Chondrocyte (in vitro differentiated cells): ENCODE results near the gene BMF. TPM values are rescaled to one million over a fixed set of nuclear protein-coding genes. Genes with fewer than 3 reads are reported as not detected.
"Not testable (repeated sequence)": the region's sequence is repeated elsewhere in the genome, so short reads cannot be mapped to it uniquely, and the experiment has no call there.

ENCODE experiments used
- DNase-seq: peaks from one replicate; pipeline ENCODE4 v3.0.0; 2021; ENCODE audit warnings: mixed read lengths, low spot score
- H3K27ac Mint-ChIP-seq: one replicate; pipeline ENCODE4 v1.8.0; 2021; ENCODE audit warnings: mild to moderate bottlenecking, moderate library complexity, mixed read lengths; ENCODE audit not compliant: unreplicated experiment
- H3K27me3 Mint-ChIP-seq: 2 replicates; pipeline ENCODE4 v1.8.0; 2021; ENCODE audit warnings: low read depth, mixed read lengths
- H3K36me3 Mint-ChIP-seq: 2 replicates; pipeline ENCODE4 v1.8.0; 2021; ENCODE audit warnings: low read depth, mixed read lengths
- H3K4me1 Mint-ChIP-seq: 2 replicates; pipeline ENCODE4 v1.8.0; 2021; ENCODE audit warnings: low read depth, mild to moderate bottlenecking, mixed read lengths
- H3K4me3 Mint-ChIP-seq: one replicate; pipeline ENCODE4 v1.8.0; 2021; ENCODE audit warnings: mild to moderate bottlenecking, moderate library complexity, mixed read lengths; ENCODE audit not compliant: unreplicated experiment
- H3K9me3 Mint-ChIP-seq: 2 replicates; pipeline ENCODE4 v1.8.0; 2021; ENCODE audit warnings: low read depth, mixed read lengths
- total RNA-seq: library from RNA; stranded (reverse); gene quantifications from 3 replicates; pipeline ENCODE4 v1.2.1, GENCODE V29; 2021
- TF ChIP-seq, protein P1 (sequence below): fragments of 200-600 bp; sonication (generic); IDR thresholded peaks from 2 replicates; pipeline ENCODE4 v1.5.0; 2021; ENCODE audit warnings: antibody characterized with exemption, mild to moderate bottlenecking, moderate library complexity

Gene BMF
- total RNA-seq, 1 donor from 2014 or later = 17.9 TPM

DNA sequence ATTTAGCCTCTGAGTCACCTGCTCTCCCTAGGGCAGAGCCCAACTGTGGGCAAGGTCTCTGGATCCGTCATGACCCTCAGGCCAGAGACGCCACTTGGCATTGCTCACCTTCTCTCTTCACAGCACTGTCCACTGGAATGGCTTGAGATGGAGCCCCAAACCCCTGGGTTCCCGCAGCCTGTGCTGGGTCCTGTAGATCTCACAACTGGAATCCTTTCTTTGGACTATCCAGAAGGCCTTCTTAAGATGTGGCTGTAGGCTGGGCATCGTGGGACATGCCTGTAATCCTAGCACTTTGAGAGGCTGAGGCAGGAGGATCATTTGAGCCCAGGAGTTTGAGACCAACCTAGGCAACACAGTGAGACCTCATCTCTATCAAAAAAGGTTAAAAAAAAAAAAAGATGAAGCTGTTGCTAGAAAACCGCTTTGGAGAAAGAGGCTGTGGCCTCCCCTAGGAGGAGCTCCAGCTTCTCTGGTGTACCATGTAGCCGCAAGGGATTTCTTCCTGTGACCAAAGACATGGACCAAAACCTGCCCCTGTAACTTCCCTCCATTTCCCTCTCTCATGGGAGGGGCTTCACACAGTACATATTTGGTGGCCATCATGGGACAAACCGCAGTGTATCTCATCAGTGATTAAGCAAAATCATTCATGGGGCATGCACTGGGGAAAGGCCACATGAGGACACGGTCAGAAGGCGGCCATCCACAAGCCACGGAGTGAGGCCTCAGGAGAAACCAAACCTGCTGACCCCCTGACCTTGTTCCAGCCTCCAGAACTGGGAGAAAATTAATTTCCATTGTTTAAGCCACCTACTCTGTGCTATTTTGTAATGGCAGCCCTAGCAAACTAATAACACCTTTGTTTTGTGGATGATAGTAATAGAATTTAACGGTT is 28.9 kb upstream of the BMF start:
- Mint-ChIP-seq H3K4me3 (no peak overlapping the region), H3K27ac (no peak overlapping the region), H3K9me3 (no peaks in the 10 kb centered on the region), H3K27me3 (peaks cover 2% of the 10 kb centered on the region), H3K4me1 (no peaks in the 10 kb centered on the region), H3K36me3 (no peaks in the 10 kb centered on the region)
- TF ChIP-seq, protein P1, sequence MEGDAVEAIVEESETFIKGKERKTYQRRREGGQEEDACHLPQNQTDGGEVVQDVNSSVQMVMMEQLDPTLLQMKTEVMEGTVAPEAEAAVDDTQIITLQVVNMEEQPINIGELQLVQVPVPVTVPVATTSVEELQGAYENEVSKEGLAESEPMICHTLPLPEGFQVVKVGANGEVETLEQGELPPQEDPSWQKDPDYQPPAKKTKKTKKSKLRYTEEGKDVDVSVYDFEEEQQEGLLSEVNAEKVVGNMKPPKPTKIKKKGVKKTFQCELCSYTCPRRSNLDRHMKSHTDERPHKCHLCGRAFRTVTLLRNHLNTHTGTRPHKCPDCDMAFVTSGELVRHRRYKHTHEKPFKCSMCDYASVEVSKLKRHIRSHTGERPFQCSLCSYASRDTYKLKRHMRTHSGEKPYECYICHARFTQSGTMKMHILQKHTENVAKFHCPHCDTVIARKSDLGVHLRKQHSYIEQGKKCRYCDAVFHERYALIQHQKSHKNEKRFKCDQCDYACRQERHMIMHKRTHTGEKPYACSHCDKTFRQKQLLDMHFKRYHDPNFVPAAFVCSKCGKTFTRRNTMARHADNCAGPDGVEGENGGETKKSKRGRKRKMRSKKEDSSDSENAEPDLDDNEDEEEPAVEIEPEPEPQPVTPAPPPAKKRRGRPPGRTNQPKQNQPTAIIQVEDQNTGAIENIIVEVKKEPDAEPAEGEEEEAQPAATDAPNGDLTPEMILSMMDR = no peak
- DNase-seq = no peak

DNA sequence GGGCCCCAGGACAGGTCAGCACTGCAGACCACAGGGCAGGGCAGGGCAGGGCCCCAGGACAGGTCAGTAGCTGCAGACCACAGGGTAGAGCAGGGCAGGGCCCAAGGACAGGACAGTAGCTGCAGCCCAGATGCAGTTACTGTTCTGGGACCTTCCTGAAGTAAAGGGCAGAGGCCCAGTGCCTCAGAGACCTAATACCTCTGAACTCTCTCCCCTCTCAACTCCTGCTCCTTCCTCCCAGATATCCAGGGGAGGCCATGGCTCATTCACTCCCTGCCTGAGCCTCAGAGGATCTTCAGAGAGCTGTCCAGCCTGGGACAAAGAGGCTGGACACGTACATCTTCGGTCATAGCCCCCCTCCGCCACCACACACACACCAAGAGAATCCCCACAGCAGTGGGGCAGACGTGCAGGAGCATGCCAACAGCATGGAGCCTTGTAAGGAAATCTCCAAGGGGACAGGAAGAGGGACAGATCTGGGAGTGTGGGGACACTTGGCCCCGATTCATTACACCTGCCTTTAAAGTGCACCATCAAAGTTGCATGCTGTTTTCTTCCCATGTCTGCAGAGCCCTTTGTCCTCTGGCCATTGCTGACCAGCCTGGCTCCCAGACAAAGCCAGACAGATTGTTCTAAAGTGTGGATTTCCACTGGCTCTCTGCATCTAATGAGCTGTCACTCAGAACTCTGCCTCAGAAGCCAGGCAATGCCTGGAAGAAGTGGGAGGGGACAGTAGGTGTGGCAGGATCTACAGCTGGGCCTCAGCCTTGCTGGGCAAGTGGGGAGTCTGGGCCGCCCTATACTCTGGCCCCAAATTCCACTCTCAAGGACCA is 28.0 kb upstream of the BMF start:
- peaks cover 5% of the 10 kb centered on the region for H3K27me3 Mint-ChIP-seq
- DNase-seq = no peak
- no peaks in the 10 kb centered on the region for H3K4me1 Mint-ChIP-seq
- H3K4me3 Mint-ChIP-seq = no peak overlapping the region
- no peaks in the 10 kb centered on the region for H3K36me3 Mint-ChIP-seq
- no peaks in the 10 kb centered on the region for H3K9me3 Mint-ChIP-seq
- TF ChIP-seq, protein P1 = no peak
- no peak overlapping the region for H3K27ac Mint-ChIP-seq

DNA sequence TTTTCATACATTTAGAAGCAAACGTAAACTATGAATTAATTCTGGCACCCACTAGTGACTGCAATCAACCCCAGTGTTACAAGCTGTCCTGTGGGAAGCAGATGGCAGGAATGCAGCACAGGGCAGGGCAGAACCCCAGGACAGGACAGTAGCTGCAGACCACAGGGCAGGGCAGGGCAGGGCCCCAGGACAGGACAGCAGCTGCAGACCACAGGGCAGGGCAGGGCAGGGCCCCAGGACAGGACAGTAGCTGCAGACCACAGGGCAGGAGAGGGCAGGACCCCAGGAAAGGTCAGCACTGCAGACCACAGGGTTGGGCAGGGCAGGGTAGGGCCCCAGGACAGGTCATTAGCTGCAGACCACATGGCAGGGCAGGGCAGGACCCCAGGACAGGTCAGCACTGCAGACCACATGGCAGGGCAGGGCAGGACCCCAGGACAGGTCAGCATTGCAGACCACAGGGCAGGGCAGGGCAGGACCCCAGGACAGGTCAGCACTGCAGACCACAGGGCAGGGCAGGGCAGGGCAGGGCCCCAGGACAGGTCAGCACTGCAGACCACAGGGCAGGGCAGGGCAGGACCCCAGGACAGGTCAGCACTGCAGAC is 27.3 kb upstream of the BMF start:
- DNase-seq, H3K27me3 Mint-ChIP-seq, H3K4me1 Mint-ChIP-seq, H3K36me3 Mint-ChIP-seq, H3K9me3 Mint-ChIP-seq, H3K27ac Mint-ChIP-seq, H3K4me3 Mint-ChIP-seq: not testable (repeated sequence)

DNA sequence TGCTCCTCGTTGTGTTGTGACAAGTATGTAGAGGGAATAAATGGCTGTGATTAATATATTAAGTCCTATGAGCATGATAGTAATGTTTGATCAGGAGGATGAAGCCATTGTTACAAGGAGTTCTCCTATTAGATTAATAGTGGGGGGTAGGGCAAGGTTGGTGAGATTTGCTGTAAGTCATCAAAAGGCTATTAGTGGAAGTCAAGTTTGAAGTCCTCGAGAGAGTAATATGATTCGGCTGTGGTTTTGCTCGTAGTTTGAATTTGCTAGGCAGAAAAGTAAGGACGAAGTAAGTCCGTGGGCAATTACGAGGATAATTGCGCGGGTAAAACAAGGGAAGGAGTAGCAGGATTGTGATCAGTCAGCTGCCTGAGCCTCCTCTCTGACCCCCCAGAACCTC is 26.2 kb upstream of the BMF start:
- no peak overlapping the region for H3K27ac Mint-ChIP-seq
- no peaks in the 10 kb centered on the region for H3K4me1 Mint-ChIP-seq
- TF ChIP-seq, protein P1 = no peak
- DNase-seq = no peak
- peaks cover 6% of the 10 kb centered on the region for H3K27me3 Mint-ChIP-seq
- H3K36me3 Mint-ChIP-seq = no peaks in the 10 kb centered on the region
- no peaks in the 10 kb centered on the region for H3K9me3 Mint-ChIP-seq
- H3K4me3 Mint-ChIP-seq = no peak overlapping the region

DNA sequence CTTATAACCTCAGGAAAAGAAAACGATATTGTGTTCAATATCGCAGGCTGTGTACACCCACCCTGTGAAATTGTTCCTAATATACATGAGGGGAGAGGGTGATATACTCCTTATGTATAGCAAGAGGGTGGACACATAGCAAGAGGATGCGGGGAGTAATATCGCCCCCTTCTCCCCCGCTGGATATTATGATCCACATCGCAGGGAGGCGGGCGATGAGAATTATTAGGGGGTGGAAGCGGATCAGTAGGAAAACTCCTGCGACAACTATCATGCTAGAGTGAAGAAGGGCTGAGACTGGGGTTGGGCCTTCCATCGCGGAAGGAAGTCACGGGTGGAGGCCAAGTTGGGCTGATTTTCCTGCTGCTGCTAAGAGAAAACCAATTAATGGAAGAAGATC is 24.9 kb upstream of the BMF start:
- Mint-ChIP-seq H3K27me3 (peaks cover 17% of the 10 kb centered on the region), H3K9me3 (no peaks in the 10 kb centered on the region), H3K27ac (no peak overlapping the region), H3K4me1 (no peaks in the 10 kb centered on the region), H3K36me3 (no peaks in the 10 kb centered on the region), H3K4me3 (no peak overlapping the region)
- no peak for DNase-seq
- TF ChIP-seq, protein P1 = no peak
